Transverse colon (tissue), 4 donors: ENCODE results near the gene MS4A6A. TPM values are rescaled to one million over a fixed set of nuclear protein-coding genes. Genes with fewer than 3 reads are reported as not detected.

Experiments
- DNase-seq: peaks from one replicate; pipeline ENCODE4 v3.0.0-alpha.2; 2019
- H3K27ac ChIP-seq, 4 donors: fragments of 200-600 bp; sonication (generic); 2 replicates each; pipeline ENCODE4 v1.5.1; 2016 to 2018; ENCODE audit warnings: inconsistent platforms in 4 of 4
- H3K27me3 ChIP-seq: fragments of 200-600 bp; sonication (generic); 2 replicates; pipeline ENCODE4 v1.5.1; 2017; ENCODE audit warnings: inconsistent platforms
- H3K36me3 ChIP-seq, 4 donors: fragments of 200-600 bp; sonication (generic); 2 replicates each; pipeline ENCODE4 v1.5.1; 2017 to 2019; ENCODE audit warnings: inconsistent platforms in 4 of 4
- H3K4me1 ChIP-seq, 4 donors: fragments of 200-600 bp; sonication (generic); 2 replicates each; pipeline ENCODE4 v1.5.1; 2017 to 2020; ENCODE audit warnings: inconsistent platforms in 4 of 4
- H3K4me3 ChIP-seq, 4 donors: fragments of 200-600 bp; sonication (generic); 1 replicate in 1 of 4; 2 replicates in 3 of 4; pipeline versions ENCODE4 v1.5.1 to v1.6.1; 2017 to 2019; ENCODE audit warnings: inconsistent platforms in 4 of 4
- H3K9me3 ChIP-seq, 2 donors: fragments of 200-600 bp; sonication (generic); 2 replicates each; pipeline ENCODE4 v1.5.1; 2017 to 2019; ENCODE audit warnings: inconsistent platforms in 2 of 2
- EP300 ChIP-seq: sonication (generic); formaldehyde crosslinking; IDR thresholded peaks from one replicate; pipeline ENCODE4 v1.6.1; 2017; ENCODE audit warnings: antibody characterized with exemption, low read depth
- POLR2A ChIP-seq: fragments of 450-650 bp; IDR thresholded peaks from one replicate; pipeline ENCODE4 v1.6.1; 2016; ENCODE audit warnings: antibody characterized with exemption, mild to moderate bottlenecking, moderate library complexity
- POLR2AphosphoS5 ChIP-seq, 3 donors: sonication (generic); formaldehyde crosslinking; IDR thresholded peaks; one replicate each; pipeline ENCODE4 v1.6.1; 2016; ENCODE audit warnings: antibody characterized with exemption in 3 of 3
- WGBS, 2 donors: methylation state at CpG; one replicate each; pipeline ENCODE4 v1.1.5; 2018; ENCODE audit warnings: low coverage in 1 of 2; 5-methylcytosine and 5-hydroxymethylcytosine counted together
- in situ Hi-C, 4 donors: fragments of 200-750 bp; cut with MboI; loops; one replicate each; pipeline versions ENCODE4 v1.15.0 to v1.15.1; 2017; ENCODE audit warnings: low sequenced_read_pairs in 3 of 4, low pct_ligation_motif_present in 1 of 4, low pct_unique_long_range_greater_than_20kb in 1 of 4
- intact Hi-C: fragments of 100-400 bp; cut with DNase I; formaldehyde crosslinking; loops from one replicate; pipeline ENCODE4 v1.15.1; 2023; ENCODE audit warnings: low total_unique reads
- total RNA-seq, 4 donors: library from RNA; depleted of rRNA; stranded (reverse); fragments of >200 nt; gene quantifications; one replicate each; pipeline ENCODE4 v1.1.0, GENCODE V29; 2016
- TF ChIP-seq, protein P1 (sequence below), 5 experiments: fragments of 200-600 bp in 3 of 5; fragments of 450-650 bp in 2 of 5; sonication (generic) in 3 of 5; IDR thresholded peaks; 1 replicate in 2 of 5; 2 replicates in 3 of 5; pipeline ENCODE4 v1.5.1; 2016 to 2017; ENCODE audit warnings: antibody characterized with exemption in 5 of 5, inconsistent platforms in 3 of 5, mild to moderate bottlenecking in 2 of 5, moderate library complexity in 1 of 5

The MS4A6A gene
- 10 to 100 TPM in 2 of 4 donors, 1 to 10 TPM in 1, under 1 TPM in 1; 0.75 to 54.3 (median 27.4) TPM for total RNA-seq

DNA sequence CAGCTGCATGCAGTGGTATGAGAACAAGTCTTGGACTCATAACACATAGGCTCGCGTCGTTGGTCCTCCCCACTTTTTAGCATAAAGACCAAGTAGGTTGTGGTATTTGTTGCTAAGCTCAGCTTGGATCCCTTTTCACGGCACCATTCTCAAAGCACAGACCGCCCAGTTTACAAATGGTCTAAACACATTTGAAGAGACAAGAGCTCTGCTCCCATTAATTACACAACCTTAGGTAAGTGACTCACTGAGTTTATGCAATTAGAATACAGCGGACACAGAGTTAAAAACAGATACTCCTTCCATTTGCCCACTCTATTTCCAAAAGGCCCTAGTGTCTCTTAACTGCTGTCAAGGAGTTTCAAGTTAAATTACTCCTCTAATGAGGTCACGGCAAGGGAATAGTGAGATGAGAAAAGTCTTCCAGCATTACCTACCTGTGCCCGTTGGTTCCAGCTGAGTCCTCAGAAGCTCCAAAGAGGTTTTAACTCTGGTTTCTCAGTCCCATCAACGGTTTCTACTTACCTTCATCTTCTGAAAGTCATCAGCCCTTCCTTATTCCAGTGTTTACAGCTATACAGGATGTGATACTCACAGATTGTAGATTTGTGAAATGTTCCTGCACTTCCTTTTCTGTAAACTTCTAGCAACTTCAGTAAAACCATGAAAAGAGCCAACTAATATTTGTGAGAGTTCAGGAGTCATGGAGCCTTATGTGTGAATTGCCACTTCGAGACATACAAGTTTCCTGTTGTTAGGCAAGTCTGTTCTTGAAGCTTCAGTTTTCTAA lies at the start of gene MS4A6A:
MS4A6A (minus strand) TSS at position 543 of the 790 bp plus-strand sequence. CDS start 1,356 bp downstream, outside the sequence.
- intact Hi-C loops (no loop called here), in situ Hi-C loops (no loop called here)
- TF ChIP-seq, protein P1, sequence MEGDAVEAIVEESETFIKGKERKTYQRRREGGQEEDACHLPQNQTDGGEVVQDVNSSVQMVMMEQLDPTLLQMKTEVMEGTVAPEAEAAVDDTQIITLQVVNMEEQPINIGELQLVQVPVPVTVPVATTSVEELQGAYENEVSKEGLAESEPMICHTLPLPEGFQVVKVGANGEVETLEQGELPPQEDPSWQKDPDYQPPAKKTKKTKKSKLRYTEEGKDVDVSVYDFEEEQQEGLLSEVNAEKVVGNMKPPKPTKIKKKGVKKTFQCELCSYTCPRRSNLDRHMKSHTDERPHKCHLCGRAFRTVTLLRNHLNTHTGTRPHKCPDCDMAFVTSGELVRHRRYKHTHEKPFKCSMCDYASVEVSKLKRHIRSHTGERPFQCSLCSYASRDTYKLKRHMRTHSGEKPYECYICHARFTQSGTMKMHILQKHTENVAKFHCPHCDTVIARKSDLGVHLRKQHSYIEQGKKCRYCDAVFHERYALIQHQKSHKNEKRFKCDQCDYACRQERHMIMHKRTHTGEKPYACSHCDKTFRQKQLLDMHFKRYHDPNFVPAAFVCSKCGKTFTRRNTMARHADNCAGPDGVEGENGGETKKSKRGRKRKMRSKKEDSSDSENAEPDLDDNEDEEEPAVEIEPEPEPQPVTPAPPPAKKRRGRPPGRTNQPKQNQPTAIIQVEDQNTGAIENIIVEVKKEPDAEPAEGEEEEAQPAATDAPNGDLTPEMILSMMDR (IDR thresholded peaks at IDR 0.05), result no peak
- TF ChIP-seq POLR2AphosphoS5 (IDR thresholded peaks at IDR 0.05) (peak in 1 of 3 donors; percentile 26), EP300 (no peak), POLR2A (no peak)
- no peak for DNase-seq
- H3K27me3 ChIP-seq, result no peaks in the 10 kb centered on the region
- peak within 1 kb of the TSS; percentile 14 to 58 (median 38) for H3K27ac ChIP-seq
- no peaks in the 10 kb centered on the region for H3K36me3 ChIP-seq
- no peaks in the 10 kb centered on the region for H3K4me1 ChIP-seq
- WGBS, 2 donors, result 56 to 67% methylated on average over 6 to 10 of the region's 10 CpGs
- H3K9me3 ChIP-seq, result no peaks in the 10 kb centered on the region
- peak within 1 kb of the TSS in 1 of 4 donors; percentile 25 for H3K4me3 ChIP-seq

DNA sequence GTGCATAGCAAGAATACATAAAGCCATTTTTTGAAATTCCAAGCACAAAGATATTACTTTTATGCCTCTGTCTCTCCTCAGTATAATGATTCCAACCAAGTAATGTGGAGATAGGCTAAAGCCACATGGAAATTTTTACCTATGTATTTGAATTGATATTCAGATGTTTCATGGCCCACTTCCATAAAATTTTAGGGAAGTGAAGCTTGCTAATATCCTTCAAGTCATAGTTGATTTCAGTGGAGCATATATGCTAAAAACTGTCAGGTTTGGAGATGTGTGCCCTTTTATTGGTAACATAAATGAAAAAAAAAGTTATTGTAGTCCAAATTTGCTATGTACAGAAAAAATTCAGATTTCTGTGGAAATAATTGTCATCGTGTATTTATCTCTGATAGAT lies 47.8 kb upstream of the MS4A6A start:
- 59 to 60% methylated on average over 1 of the region's 1 CpG for whole genome bisulfite sequencing, 2 donors
- no peaks in the 10 kb centered on the region for H3K27me3 ChIP-seq
- DNase-seq, result no peak
- no peaks in the 10 kb centered on the region for H3K4me1 ChIP-seq
- in situ Hi-C loops (no loop called here), intact Hi-C loops (no loop called here)
- H3K36me3 ChIP-seq, result no peaks in the 10 kb centered on the region
- TF ChIP-seq POLR2A, result no peak
- TF ChIP-seq, protein P1 (IDR thresholded peaks at IDR 0.05), result no peak
- no peak for TF ChIP-seq EP300
- no peak for TF ChIP-seq POLR2AphosphoS5 (IDR thresholded peaks at IDR 0.05)
- H3K4me3 ChIP-seq, result no peak overlapping the region
- no peak overlapping the region for H3K27ac ChIP-seq
- no peaks in the 10 kb centered on the region for H3K9me3 ChIP-seq

DNA sequence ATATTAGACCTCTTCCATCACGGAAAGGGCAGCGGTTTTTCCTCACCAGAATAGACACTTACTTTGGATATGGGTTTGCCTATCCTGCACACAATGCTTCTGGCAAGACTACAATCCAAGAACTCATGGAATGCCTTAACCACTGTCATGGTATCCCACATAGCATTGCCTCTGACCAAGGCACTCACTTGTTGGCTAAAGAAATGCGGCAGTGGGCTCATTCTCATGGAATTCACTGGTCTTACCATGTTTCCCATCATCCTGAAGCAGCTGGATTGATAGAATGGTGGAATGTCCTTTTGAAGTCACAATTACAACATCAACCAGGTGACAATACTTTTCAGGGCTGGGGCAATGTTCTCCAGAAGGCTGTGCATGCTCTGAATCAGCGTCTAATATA lies 39.3 kb upstream of the MS4A6A start:
- intact Hi-C loops (no loop called here), in situ Hi-C loops (no loop called here)
- WGBS, 2 donors, result 60 to 82% methylated on average over 1 to 4 of the region's 4 CpGs
- no peak for DNase-seq
- H3K27ac ChIP-seq, result no peak overlapping the region
- no peaks in the 10 kb centered on the region for H3K36me3 ChIP-seq
- TF ChIP-seq POLR2AphosphoS5 (IDR thresholded peaks at IDR 0.05) (no peak), POLR2A (no peak), EP300 (no peak)
- TF ChIP-seq, protein P1 (IDR thresholded peaks at IDR 0.05), result no peak
- no peaks in the 10 kb centered on the region for H3K27me3 ChIP-seq
- H3K9me3 ChIP-seq, result no peaks in the 10 kb centered on the region
- H3K4me1 ChIP-seq, result no peaks in the 10 kb centered on the region
- H3K4me3 ChIP-seq, result no peak overlapping the region

DNA sequence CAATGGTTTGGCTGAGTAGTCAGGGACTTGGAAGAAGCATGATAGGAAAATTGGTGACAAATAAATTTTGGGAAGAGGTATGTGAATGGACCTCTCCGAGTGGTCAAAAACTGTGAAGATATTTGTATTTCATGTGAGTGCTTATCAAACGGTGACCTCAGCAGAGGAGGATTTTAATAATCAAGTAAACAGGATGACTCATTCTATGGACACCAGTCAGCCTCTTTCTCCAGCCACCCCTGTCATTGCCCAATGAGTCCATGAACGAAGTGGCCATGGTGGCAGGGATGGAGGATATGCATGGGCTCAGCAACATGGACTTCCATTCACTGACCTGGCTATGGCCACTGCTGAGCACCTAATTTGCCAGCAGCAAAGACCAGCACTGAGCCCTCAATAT lies 38.8 kb upstream of the MS4A6A start:
- 63 to 75% methylated on average over 2 to 3 of the region's 3 CpGs for WGBS, 2 donors
- Histone ChIP-seq H3K9me3 (no peaks in the 10 kb centered on the region), H3K36me3 (no peaks in the 10 kb centered on the region), H3K27ac (no peak overlapping the region), H3K4me1 (no peaks in the 10 kb centered on the region), H3K27me3 (no peaks in the 10 kb centered on the region), H3K4me3 (no peak overlapping the region)
- in situ Hi-C loops, result no loop called here
- intact Hi-C loops, result no loop called here
- no peak for DNase-seq
- TF ChIP-seq EP300 (no peak), POLR2AphosphoS5 (IDR thresholded peaks at IDR 0.05) (no peak), POLR2A (no peak)
- TF ChIP-seq, protein P1 (IDR thresholded peaks at IDR 0.05), result no peak
